NCI-H2227 (cell line): ENCODE results near the gene IPO9.

Experiments used
- DNase-seq: peaks from one replicate; lab custom pipeline; 2025; ENCODE audit not compliant: unreplicated experiment; lab: John Stamatoyannopoulos, UW

Gene IPO9

GRCh38 chr1:201828820-201829774, at the start of gene IPO9:
Gene IPO9 (plus strand): TSS chr1:201829157. CDS start chr1:201829210, 53 bp downstream.
- peak; percentile 99 for DNase-seq

- no peak for DNase-seq
These were observed 49.5 kb upstream of the IPO9 start for GRCh38 chr1:201779351-201779880.

GRCh38 chr1:201780952-201781351, 48.0 kb upstream of the IPO9 start:
- DNase-seq: no peak

GRCh38 chr1:201781437-201781836, 47.5 kb upstream of the IPO9 start:
- no peak for DNase-seq

- no peak for DNase-seq
These were observed 46.6 kb upstream of the IPO9 start for GRCh38 chr1:201782353-201782752.

- no peak for DNase-seq
These were observed 45.9 kb upstream of the IPO9 start for GRCh38 chr1:201783058-201783457.

- DNase-seq: no peak
These were observed 45.4 kb upstream of the IPO9 start for GRCh38 chr1:201783572-201783971.

GRCh38 chr1:201785291-201785690, 43.7 kb upstream of the IPO9 start:
- no peak for DNase-seq

- no peak for DNase-seq
These were observed 42.1 kb upstream of the IPO9 start for GRCh38 chr1:201786824-201787223.

GRCh38 chr1:201788296-201788695, 40.7 kb upstream of the IPO9 start:
- DNase-seq: no peak

- no peak for DNase-seq
These were observed 39.7 kb upstream of the IPO9 start for GRCh38 chr1:201789245-201789644.

GRCh38 chr1:201790261-201790660, 38.7 kb upstream of the IPO9 start:
- DNase-seq: no peak

- peak; percentile 45 for DNase-seq
These were observed 37.7 kb upstream of the IPO9 start for GRCh38 chr1:201791051-201791778.

GRCh38 chr1:201791779-201792173, 37.2 kb upstream of the IPO9 start:
- peak; percentile 27 for DNase-seq

GRCh38 chr1:201792534-201793305, 36.2 kb upstream of the IPO9 start:
- DNase-seq: peak; percentile 85

GRCh38 chr1:201793306-201793925, 35.5 kb upstream of the IPO9 start:
- DNase-seq: no peak

- DNase-seq: peak; percentile 28
These were observed 33.9 kb upstream of the IPO9 start for GRCh38 chr1:201795066-201795465.

- DNase-seq: no peak
These were observed 28.7 kb upstream of the IPO9 start for GRCh38 chr1:201800246-201800645.

- DNase-seq: no peak
These were observed 22.2 kb upstream of the IPO9 start for GRCh38 chr1:201806801-201807200.

GRCh38 chr1:201807958-201808632, 20.9 kb upstream of the IPO9 start:
- DNase-seq: no peak
